ENCODE measurements around the gene NHSL1.

NHSL1 gene

DNA sequence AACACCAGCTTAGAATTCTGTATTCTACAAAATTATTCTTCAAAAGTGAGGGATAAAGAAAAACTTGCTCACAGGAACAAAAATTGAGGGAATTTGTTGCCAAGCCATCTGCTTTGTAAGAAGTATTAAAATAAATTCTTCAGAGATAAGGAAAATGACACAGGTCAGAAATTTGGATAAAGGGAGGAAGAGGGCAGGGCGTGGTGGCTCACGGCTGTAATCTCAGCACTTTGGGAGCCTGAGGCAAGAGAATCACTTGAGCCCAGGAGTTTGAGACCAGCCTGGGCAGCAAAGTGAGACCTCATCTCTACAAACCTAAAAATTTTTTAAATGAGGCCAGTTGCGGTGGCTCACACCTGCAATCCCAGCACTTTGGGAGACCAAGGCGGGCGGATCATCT lies 109.7 kb downstream of the NHSL1 start:
- Histone ChIP-seq H3K36me3 (ENCODE audit: control insufficient read depth, insufficient read depth, low read length) (no peaks in the 10 kb centered on the region), H3K4me1 (ENCODE audit: control insufficient read depth, insufficient read depth, low read length) (no peaks in the 10 kb centered on the region), H3K9ac (ENCODE audit: low read length) (no peak overlapping the region), H3K27ac (ENCODE audit: low read depth, low read length) (no peak overlapping the region), H3K4me3 (ENCODE audit: low read length) (no peak overlapping the region), H3K27me3 (ENCODE audit: control insufficient read depth, insufficient read depth, low read length) (no peaks in the 10 kb centered on the region)

DNA sequence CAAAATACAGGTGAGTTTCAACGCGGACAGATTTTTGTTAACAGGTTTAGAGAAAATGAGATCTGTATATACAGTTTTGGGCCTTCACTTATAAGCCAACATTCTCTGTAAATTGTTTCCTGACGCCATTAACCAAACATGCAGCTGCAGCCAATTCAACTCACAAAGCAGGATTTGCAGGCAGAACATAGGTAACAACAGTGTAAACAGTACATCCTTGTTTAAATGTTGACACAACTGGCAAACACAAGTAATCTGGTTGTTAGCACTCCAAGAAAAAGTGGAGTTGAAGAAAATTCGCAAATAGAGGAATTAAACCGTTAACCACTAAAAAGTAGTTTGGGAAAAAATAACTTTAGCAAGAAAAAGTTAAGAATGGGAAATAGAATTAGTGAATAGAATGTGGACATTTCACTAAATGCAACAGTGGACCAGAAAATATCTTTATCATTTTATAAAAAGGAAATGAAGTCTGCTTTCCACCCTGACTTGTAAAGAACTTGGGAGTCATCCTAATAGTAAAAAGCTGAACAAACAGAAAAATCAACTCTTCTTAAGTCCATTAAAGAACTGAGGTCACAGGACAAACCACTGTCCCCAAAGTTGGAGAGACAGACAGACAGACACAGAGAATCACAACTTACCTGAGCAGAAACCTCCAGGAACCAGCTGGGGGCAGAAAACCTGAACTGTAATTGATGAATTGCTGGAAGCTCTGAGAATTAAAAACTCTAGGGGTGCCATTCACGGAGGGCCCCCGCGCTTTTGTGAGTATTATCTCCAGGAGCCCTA lies 111.5 kb downstream of the NHSL1 start:
- no peaks in the 10 kb centered on the region for H3K36me3 ChIP-seq (ENCODE audit: control insufficient read depth, insufficient read depth, low read length)
- H3K9ac ChIP-seq (ENCODE audit: low read length): no peak overlapping the region
- H3K4me1 ChIP-seq (ENCODE audit: control insufficient read depth, insufficient read depth, low read length): no peaks in the 10 kb centered on the region
- no peak overlapping the region for H3K4me3 ChIP-seq (ENCODE audit: low read length)
- H3K27me3 ChIP-seq (ENCODE audit: control insufficient read depth, insufficient read depth, low read length): no peaks in the 10 kb centered on the region
- H3K27ac ChIP-seq (ENCODE audit: low read depth, low read length): no peak overlapping the region

DNA sequence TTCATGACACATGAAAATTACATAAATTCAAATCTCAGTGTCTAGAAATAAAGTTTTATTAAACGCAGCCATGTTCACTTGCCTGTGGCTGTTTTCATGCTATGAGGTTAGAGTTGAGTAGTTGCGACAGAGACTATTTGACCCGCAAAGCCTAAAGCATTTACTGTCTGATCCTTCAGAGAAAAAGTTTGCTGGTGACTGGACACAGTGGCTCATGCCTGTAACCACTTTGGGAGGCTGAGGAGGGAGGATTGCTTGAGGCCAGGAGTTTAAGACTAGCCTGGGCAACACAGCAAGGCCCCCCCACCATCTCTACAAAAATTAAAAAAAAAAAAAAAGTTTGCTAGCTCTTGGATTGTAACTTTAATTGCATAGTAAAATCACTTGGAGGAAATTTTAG lies 112.4 kb downstream of the NHSL1 start:
- no peak overlapping the region for H3K27ac ChIP-seq (ENCODE audit: low read depth, low read length)
- no peak overlapping the region for H3K9ac ChIP-seq (ENCODE audit: low read length)
- no peaks in the 10 kb centered on the region for H3K36me3 ChIP-seq (ENCODE audit: control insufficient read depth, insufficient read depth, low read length)
- no peaks in the 10 kb centered on the region for H3K27me3 ChIP-seq (ENCODE audit: control insufficient read depth, insufficient read depth, low read length)
- H3K4me1 ChIP-seq (ENCODE audit: control insufficient read depth, insufficient read depth, low read length): no peaks in the 10 kb centered on the region
- H3K4me3 ChIP-seq (ENCODE audit: low read length): no peak overlapping the region

GRCh38 chr6:138383776-138384175 lies 115.5 kb downstream of the NHSL1 start:
- Histone ChIP-seq H3K4me1 (ENCODE audit: control insufficient read depth, insufficient read depth, low read length) (no peaks in the 10 kb centered on the region), H3K36me3 (ENCODE audit: control insufficient read depth, insufficient read depth, low read length) (no peaks in the 10 kb centered on the region), H3K4me3 (ENCODE audit: low read length) (no peak overlapping the region), H3K27ac (ENCODE audit: low read depth, low read length) (no peak overlapping the region), H3K9ac (ENCODE audit: low read length) (no peak overlapping the region), H3K27me3 (ENCODE audit: control insufficient read depth, insufficient read depth, low read length) (no peaks in the 10 kb centered on the region)

- H3K4me3 ChIP-seq (ENCODE audit: low read length): no peak overlapping the region
- H3K27ac ChIP-seq (ENCODE audit: low read depth, low read length): no peak overlapping the region
- H3K36me3 ChIP-seq (ENCODE audit: control insufficient read depth, insufficient read depth, low read length): no peaks in the 10 kb centered on the region
- H3K27me3 ChIP-seq (ENCODE audit: control insufficient read depth, insufficient read depth, low read length): no peaks in the 10 kb centered on the region
- no peaks in the 10 kb centered on the region for H3K4me1 ChIP-seq (ENCODE audit: control insufficient read depth, insufficient read depth, low read length)
- no peak overlapping the region for H3K9ac ChIP-seq (ENCODE audit: low read length)
Observed at GRCh38 chr6:138382498-138383265, 116.6 kb downstream of the NHSL1 start.

DNA sequence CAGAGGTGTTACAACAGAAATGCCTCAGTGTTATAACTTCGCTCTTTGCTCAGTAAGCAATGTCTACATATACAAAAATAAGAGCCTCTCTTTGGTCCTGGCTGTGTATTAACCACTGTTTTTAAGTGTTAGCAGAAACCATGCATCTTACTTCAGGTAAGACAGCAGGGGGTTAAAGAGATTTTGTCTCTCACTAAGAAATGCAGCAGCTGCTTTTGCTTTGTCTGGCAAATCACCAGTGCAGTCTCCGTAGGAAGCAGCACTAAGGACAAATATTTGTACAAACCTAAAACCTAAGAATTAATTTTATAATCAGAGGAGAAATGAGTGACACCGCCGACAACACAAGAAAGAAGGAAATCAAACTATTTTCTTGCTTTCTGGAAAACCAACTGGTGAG lies 120.8 kb downstream of the NHSL1 start:
- Histone ChIP-seq H3K36me3 (ENCODE audit: control insufficient read depth, insufficient read depth, low read length) (no peaks in the 10 kb centered on the region), H3K4me3 (ENCODE audit: low read length) (no peak overlapping the region), H3K4me1 (ENCODE audit: control insufficient read depth, insufficient read depth, low read length) (no peaks in the 10 kb centered on the region), H3K27ac (ENCODE audit: low read depth, low read length) (no peak overlapping the region), H3K9ac (ENCODE audit: low read length) (no peak overlapping the region), H3K27me3 (ENCODE audit: control insufficient read depth, insufficient read depth, low read length) (no peaks in the 10 kb centered on the region)

GRCh38 chr6:138377844-138378243 lies 121.5 kb downstream of the NHSL1 start, which contains the start of gene SMIM28:
SMIM28 (plus strand) TSS chr6:138377905; CDS start chr6:138378073, 168 bp downstream.
- H3K36me3 ChIP-seq (ENCODE audit: control insufficient read depth, insufficient read depth, low read length): no peaks in the 10 kb centered on the region
- H3K4me3 ChIP-seq (ENCODE audit: low read length): no peak within 1 kb of the TSS
- no peak within 1 kb of the TSS for H3K27ac ChIP-seq (ENCODE audit: low read depth, low read length)
- no peaks in the 10 kb centered on the region for H3K27me3 ChIP-seq (ENCODE audit: control insufficient read depth, insufficient read depth, low read length)
- no peak within 1 kb of the TSS for H3K9ac ChIP-seq (ENCODE audit: low read length)
- no peaks in the 10 kb centered on the region for H3K4me1 ChIP-seq (ENCODE audit: control insufficient read depth, insufficient read depth, low read length)

GRCh38 chr6:138377042-138377441 lies 122.3 kb downstream of the NHSL1 start:
- no peak overlapping the region for H3K27ac ChIP-seq (ENCODE audit: low read depth, low read length)
- no peaks in the 10 kb centered on the region for H3K4me1 ChIP-seq (ENCODE audit: control insufficient read depth, insufficient read depth, low read length)
- no peaks in the 10 kb centered on the region for H3K36me3 ChIP-seq (ENCODE audit: control insufficient read depth, insufficient read depth, low read length)
- no peak overlapping the region for H3K4me3 ChIP-seq (ENCODE audit: low read length)
- H3K27me3 ChIP-seq (ENCODE audit: control insufficient read depth, insufficient read depth, low read length): no peaks in the 10 kb centered on the region
- H3K9ac ChIP-seq (ENCODE audit: low read length): no peak overlapping the region

GRCh38 chr6:138374815-138375214 lies 124.5 kb downstream of the NHSL1 start:
- H3K36me3 ChIP-seq (ENCODE audit: control insufficient read depth, insufficient read depth, low read length): no peaks in the 10 kb centered on the region
- no peaks in the 10 kb centered on the region for H3K4me1 ChIP-seq (ENCODE audit: control insufficient read depth, insufficient read depth, low read length)
- H3K27ac ChIP-seq (ENCODE audit: low read depth, low read length): no peak overlapping the region
- H3K9ac ChIP-seq (ENCODE audit: low read length): no peak overlapping the region
- no peak overlapping the region for H3K4me3 ChIP-seq (ENCODE audit: low read length)
- H3K27me3 ChIP-seq (ENCODE audit: control insufficient read depth, insufficient read depth, low read length): no peaks in the 10 kb centered on the region

GRCh38 chr6:138374230-138374629 lies 125.1 kb downstream of the NHSL1 start:
- H3K27me3 ChIP-seq (ENCODE audit: control insufficient read depth, insufficient read depth, low read length): no peaks in the 10 kb centered on the region
- no peak overlapping the region for H3K4me3 ChIP-seq (ENCODE audit: low read length)
- no peaks in the 10 kb centered on the region for H3K36me3 ChIP-seq (ENCODE audit: control insufficient read depth, insufficient read depth, low read length)
- no peak overlapping the region for H3K9ac ChIP-seq (ENCODE audit: low read length)
- no peaks in the 10 kb centered on the region for H3K4me1 ChIP-seq (ENCODE audit: control insufficient read depth, insufficient read depth, low read length)
- no peak overlapping the region for H3K27ac ChIP-seq (ENCODE audit: low read depth, low read length)

GRCh38 chr6:138372711-138373463 lies 126.4 kb downstream of the NHSL1 start:
- no peaks in the 10 kb centered on the region for H3K36me3 ChIP-seq (ENCODE audit: control insufficient read depth, insufficient read depth, low read length)
- no peaks in the 10 kb centered on the region for H3K4me1 ChIP-seq (ENCODE audit: control insufficient read depth, insufficient read depth, low read length)
- H3K27ac ChIP-seq (ENCODE audit: low read depth, low read length): no peak overlapping the region
- no peak overlapping the region for H3K9ac ChIP-seq (ENCODE audit: low read length)
- no peaks in the 10 kb centered on the region for H3K27me3 ChIP-seq (ENCODE audit: control insufficient read depth, insufficient read depth, low read length)
- H3K4me3 ChIP-seq (ENCODE audit: low read length): no peak overlapping the region
